ENCODE data around the gene NXN. TPM values are rescaled to one million over a fixed set of nuclear protein-coding genes. Genes with fewer than 3 reads are reported as not detected.
A peak's percentile ranks its signal among the peaks of the same experiment; 100 is the strongest.

The NXN gene
- total RNA-seq, 1 donor from 2014 or later: 76.4 TPM

DNA sequence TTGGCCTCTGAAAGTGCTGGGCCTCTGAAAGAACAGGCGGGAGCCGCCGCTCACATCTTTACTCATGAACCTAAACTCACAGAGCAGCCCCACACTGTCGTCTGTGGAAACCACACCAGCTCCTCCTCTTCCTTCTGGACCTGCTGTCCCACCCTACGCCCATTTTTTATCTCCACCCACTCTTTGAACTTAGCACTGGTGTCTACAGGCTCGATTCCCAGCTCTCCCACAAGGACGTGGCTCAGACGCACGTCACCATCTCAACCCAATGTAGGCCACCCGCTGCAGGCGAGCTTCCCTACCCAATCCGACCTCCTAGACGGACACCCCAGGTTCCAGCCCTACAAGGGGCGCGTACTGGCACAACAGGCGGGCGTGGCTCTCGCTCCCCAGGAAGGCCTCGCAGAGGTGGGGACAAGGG, 62.2 kb downstream of the NXN start:
- H3K9me3 Mint-ChIP-seq: peaks cover 3% of the 10 kb centered on the region
- no peak overlapping the region for H3K27ac Mint-ChIP-seq (ENCODE audit: unreplicated experiment)
- peaks cover 34% of the 10 kb centered on the region for H3K36me3 Mint-ChIP-seq (ENCODE audit: low read depth)
- no peak for DNase-seq (ENCODE audit: low read depth, low spot score)
- no peak for TF ChIP-seq CTCF (conservative IDR thresholded peaks at IDR 0.05)
- no peaks in the 10 kb centered on the region for H3K27me3 Mint-ChIP-seq (ENCODE audit: low read depth)
- H3K4me1 Mint-ChIP-seq: peaks cover 43% of the 10 kb centered on the region
- no peak overlapping the region for H3K4me3 Mint-ChIP-seq

GRCh38 chr17:916315-916714, 63.3 kb downstream of the NXN start:
- Mint-ChIP-seq H3K4me1 (peaks cover 45% of the 10 kb centered on the region), H3K27me3 (ENCODE audit: low read depth) (no peaks in the 10 kb centered on the region), H3K4me3 (no peak overlapping the region), H3K27ac (ENCODE audit: unreplicated experiment) (peak overlapping the region; percentile 91), H3K9me3 (peaks cover 3% of the 10 kb centered on the region), H3K36me3 (ENCODE audit: low read depth) (peaks cover 32% of the 10 kb centered on the region)
- peak; percentile 40 for TF ChIP-seq CTCF (conservative IDR thresholded peaks at IDR 0.05)
- no peak for DNase-seq (ENCODE audit: low read depth, low spot score)

DNA sequence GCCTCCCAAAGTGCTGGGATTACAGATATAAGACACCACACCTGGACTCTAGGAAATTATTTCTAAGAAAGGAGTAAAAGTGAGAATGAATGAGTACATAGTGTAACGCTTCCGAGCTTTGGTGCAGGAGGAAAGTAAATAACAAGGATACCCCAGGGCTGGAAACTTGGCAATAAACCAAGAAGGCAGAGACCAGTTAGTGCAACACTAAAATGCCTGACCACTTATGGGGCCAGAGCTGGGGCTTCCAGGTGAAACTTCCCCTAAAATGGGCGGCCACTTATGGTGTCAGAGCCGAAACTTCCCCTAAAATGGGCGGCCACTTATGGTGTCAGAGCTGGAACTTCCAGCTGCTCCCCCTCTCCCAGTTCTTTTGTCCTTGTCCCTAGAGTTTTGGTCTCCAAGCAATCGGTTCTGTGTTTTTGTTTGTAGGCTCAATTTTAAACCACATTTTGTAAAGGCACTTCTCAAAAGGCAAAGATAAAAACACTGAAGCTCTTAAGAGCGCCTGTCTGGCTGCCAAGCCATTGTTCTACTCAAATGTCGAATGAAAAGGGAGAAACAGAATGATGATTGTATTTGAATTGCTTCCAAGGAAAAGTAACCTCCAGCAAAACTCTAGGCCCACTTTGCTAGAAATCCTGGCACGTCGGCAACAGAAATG, 63.9 kb downstream of the NXN start:
- H3K27me3 Mint-ChIP-seq (ENCODE audit: low read depth): no peaks in the 10 kb centered on the region
- no peak for DNase-seq (ENCODE audit: low read depth, low spot score)
- peaks cover 32% of the 10 kb centered on the region for H3K36me3 Mint-ChIP-seq (ENCODE audit: low read depth)
- H3K9me3 Mint-ChIP-seq: peaks cover 3% of the 10 kb centered on the region
- peak overlapping the region; percentile 91 for H3K27ac Mint-ChIP-seq (ENCODE audit: unreplicated experiment)
- peaks cover 50% of the 10 kb centered on the region for H3K4me1 Mint-ChIP-seq
- no peak for TF ChIP-seq CTCF (conservative IDR thresholded peaks at IDR 0.05)
- H3K4me3 Mint-ChIP-seq: peak overlapping the region; percentile 40

- Mint-ChIP-seq H3K36me3 (ENCODE audit: low read depth) (peaks cover 22% of the 10 kb centered on the region), H3K27me3 (ENCODE audit: low read depth) (no peaks in the 10 kb centered on the region), H3K4me3 (peak overlapping the region; percentile 29), H3K9me3 (peaks cover 3% of the 10 kb centered on the region), H3K4me1 (peaks cover 58% of the 10 kb centered on the region), H3K27ac (ENCODE audit: unreplicated experiment) (no peak overlapping the region)
- no peak for TF ChIP-seq CTCF (conservative IDR thresholded peaks at IDR 0.05)
- no peak for DNase-seq (ENCODE audit: low read depth, low spot score)
Observed at GRCh38 chr17:914561-914960, 65.0 kb downstream of the NXN start.

- peaks cover 20% of the 10 kb centered on the region for H3K36me3 Mint-ChIP-seq (ENCODE audit: low read depth)
- no peak for DNase-seq (ENCODE audit: low read depth, low spot score)
- H3K27me3 Mint-ChIP-seq (ENCODE audit: low read depth): no peaks in the 10 kb centered on the region
- no peak overlapping the region for H3K4me3 Mint-ChIP-seq
- TF ChIP-seq CTCF (conservative IDR thresholded peaks at IDR 0.05): no peak
- no peak overlapping the region for H3K27ac Mint-ChIP-seq (ENCODE audit: unreplicated experiment)
- peaks cover 62% of the 10 kb centered on the region for H3K4me1 Mint-ChIP-seq
- H3K9me3 Mint-ChIP-seq: peaks cover 3% of the 10 kb centered on the region
Observed at GRCh38 chr17:913207-913606, 66.4 kb downstream of the NXN start.

All from neural crest cell (in vitro differentiated cells).